HG03460 (cell line): Measurements from ENCODE around the gene PRR5.
"Not testable (repeated sequence)": the region's sequence is repeated elsewhere in the genome, so short reads cannot be mapped to it uniquely, and the experiment has no call there.

Experiments used
- ATAC-seq: cut with Tn5 transposase; IDR thresholded peaks from one replicate; pipeline ENCODE4 v1.9.1; 2021; ENCODE audit not compliant: unreplicated experiment

PRR5 gene

GRCh38 chr22:44701824-44702478, at the start of gene PRR5:
Gene PRR5 (plus strand): TSS chr22:44702204. CDS start chr22:44702475, 271 bp downstream.
- ATAC-seq = peak; percentile 70

- not testable (repeated sequence) for ATAC-seq
Measured at GRCh38 chr22:44652866-44653265, 49.1 kb upstream of the PRR5 start.

- no peak for ATAC-seq
Measured at GRCh38 chr22:44658311-44658953, 43.6 kb upstream of the PRR5 start.

GRCh38 chr22:44659140-44659539, 42.9 kb upstream of the PRR5 start:
- no peak for ATAC-seq

GRCh38 chr22:44660051-44660830, 41.8 kb upstream of the PRR5 start:
- ATAC-seq = no peak

GRCh38 chr22:44661070-44661469, 40.9 kb upstream of the PRR5 start:
- no peak for ATAC-seq

- ATAC-seq = no peak
Measured at GRCh38 chr22:44661659-44662569, 40.1 kb upstream of the PRR5 start.

- ATAC-seq = no peak
Measured at GRCh38 chr22:44663256-44663999, 38.6 kb upstream of the PRR5 start.

GRCh38 chr22:44664149-44664548, 37.9 kb upstream of the PRR5 start:
- ATAC-seq = no peak

- ATAC-seq = no peak
Measured at GRCh38 chr22:44665115-44665514, 36.9 kb upstream of the PRR5 start.

GRCh38 chr22:44666207-44666585, 35.8 kb upstream of the PRR5 start:
- no peak for ATAC-seq

GRCh38 chr22:44667276-44667675, 34.7 kb upstream of the PRR5 start:
- no peak for ATAC-seq

- ATAC-seq = no peak
Measured at GRCh38 chr22:44667829-44668189, 34.2 kb upstream of the PRR5 start.

- no peak for ATAC-seq
Measured at GRCh38 chr22:44668190-44668885, 33.7 kb upstream of the PRR5 start.

- ATAC-seq = no peak
Measured at GRCh38 chr22:44668886-44669521, 33.0 kb upstream of the PRR5 start.

GRCh38 chr22:44669561-44669976, 32.4 kb upstream of the PRR5 start:
- ATAC-seq = no peak

- no peak for ATAC-seq
Measured at GRCh38 chr22:44670220-44670988, 31.6 kb upstream of the PRR5 start.

- ATAC-seq = no peak
Measured at GRCh38 chr22:44671742-44672141, 30.3 kb upstream of the PRR5 start.

- no peak for ATAC-seq
Measured at GRCh38 chr22:44672632-44673031, 29.4 kb upstream of the PRR5 start.
